GM18951 (cell line): ENCODE data around the gene PPP1R14B.

ENCODE experiments used
- POLR2A ChIP-seq: IDR thresholded peaks from 4 replicates; pipeline ENCODE4 v1.6.1; 2011; ENCODE audit warnings: mild to moderate bottlenecking; ENCODE audit not compliant: insufficient read length, insufficient read depth; ENCODE audit errors: extremely low read depth
- in situ Hi-C: fragments of 300-500 bp; cut with MboI; formaldehyde crosslinking; loops from one replicate; pipeline ENCODE4 v1.12.0; 2022; ENCODE audit warnings: low sequenced_read_pairs, mixed read lengths, inconsistent platforms; ENCODE audit not compliant: unreplicated experiment

PPP1R14B gene, protein sequence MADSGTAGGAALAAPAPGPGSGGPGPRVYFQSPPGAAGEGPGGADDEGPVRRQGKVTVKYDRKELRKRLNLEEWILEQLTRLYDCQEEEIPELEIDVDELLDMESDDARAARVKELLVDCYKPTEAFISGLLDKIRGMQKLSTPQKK

DNA sequence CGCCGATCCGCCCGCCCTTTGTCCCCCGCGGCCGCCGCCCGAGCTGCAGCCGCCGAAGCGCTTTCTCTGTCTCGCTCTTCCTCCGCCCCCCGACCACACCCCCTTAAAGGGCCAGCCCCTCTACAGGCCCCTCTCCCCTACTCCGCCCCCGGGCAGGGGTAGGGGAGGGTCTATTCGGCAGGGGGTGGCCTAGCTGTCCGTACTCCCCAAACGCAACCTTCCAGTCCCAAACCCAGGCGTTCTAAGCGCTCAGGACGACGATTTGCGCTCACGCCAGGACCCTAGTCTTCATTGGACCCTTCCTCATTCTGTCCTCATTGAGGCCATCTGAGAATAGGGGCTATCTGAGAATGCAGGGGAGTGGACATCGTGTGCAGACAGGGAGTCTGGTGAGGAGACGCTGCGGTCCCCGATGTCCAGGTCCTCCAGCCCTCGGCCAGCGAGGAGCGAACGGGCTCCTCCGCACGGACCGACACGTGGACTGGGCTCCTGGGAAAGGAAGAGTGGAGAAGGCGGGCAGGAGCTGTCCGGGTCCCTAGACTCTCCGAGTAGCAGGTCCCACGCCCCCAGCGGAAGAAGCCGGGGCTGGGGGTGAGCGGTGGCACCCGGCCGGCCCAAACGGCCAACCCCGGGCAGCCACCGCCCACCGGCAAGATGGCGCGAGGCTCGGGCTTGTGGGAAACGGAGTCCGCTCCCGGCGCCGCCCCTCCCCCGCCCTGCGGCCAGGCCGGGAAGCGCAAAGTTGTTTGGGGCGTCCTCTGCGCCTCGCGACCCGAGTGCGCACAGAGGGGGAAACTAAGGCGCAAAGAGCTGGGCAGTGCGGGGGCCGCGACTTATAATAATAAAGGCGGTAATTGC, at the start of gene PPP1R14B:
Gene PPP1R14B, minus strand, starts transcription at position 73 of the 858 bp plus-strand sequence. CDS start 270 bp downstream, outside the sequence.
- TF ChIP-seq POLR2A, result no peak
- in situ Hi-C loops, result no loop called here

DNA sequence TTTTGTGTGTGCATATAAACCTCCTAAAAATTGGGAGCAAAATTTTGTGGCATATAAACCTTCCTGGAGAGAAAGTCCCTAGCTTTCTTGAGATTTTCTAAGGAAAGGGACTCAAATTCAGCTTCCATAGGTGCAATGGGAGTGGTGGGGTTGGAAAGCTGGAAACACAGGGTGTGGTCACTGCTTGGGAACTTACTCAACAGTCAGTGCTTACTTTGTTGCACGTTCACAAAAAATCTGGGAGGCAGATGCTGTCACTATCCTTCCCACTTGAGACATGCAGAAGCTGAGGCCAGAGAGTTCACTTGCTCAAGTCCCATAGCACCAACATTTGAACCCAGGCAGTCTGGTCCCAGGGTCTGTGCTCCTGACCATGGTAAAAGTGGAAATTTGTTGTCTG, 49.5 kb upstream of the PPP1R14B start:
- no peak for TF ChIP-seq POLR2A
- in situ Hi-C loops, result loop anchor here (5.0 kb wide), 1 partner anchor 94 kb away; no protein-coding TSS in a partner anchor

DNA sequence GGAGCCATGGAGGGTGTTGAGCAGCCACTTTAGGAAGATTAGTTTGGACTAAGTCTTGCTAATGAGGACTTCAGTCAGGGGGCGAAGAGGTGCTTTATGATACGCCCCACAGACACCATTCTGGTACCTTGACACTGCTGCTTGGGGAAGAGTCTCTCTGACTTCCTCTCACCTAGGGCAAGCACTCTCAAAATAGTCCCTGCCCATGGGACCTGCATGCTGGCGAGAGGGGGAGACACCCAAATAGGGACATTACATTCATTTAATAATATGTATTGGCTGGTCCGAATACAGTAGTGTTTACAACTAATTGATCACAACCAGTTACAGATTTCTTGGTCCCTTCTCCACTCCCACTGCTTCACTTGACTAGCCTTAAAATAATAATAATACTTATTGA, 49.0 kb upstream of the PPP1R14B start:
- no peak for TF ChIP-seq POLR2A
- in situ Hi-C loops, result loop anchor here (5.0 kb wide), 1 partner anchor 93 kb away; no protein-coding TSS in a partner anchor

DNA sequence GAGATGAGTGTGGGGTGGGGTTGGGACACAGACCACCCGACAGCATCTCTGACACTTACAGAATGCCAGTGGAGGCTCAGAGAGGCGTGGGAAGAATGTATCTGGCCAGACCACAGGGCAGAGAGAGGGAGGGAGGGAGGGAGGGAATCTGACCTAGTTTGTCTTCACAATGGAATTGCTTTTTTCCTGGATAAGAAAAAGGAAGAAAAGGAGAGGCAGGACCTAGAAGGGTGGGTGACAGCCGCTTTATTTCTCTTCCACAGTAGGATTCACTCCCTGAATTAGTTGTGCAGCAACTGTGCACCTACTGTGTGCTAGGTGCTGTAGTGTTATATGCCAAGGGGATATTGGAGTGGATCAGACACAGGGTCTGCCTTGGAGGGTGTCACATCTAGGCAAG, 48.0 kb upstream of the PPP1R14B start:
- in situ Hi-C loops, result loop anchor here (5.0 kb wide), 1 partner anchor 92 kb away; no protein-coding TSS in a partner anchor
- no peak for TF ChIP-seq POLR2A

DNA sequence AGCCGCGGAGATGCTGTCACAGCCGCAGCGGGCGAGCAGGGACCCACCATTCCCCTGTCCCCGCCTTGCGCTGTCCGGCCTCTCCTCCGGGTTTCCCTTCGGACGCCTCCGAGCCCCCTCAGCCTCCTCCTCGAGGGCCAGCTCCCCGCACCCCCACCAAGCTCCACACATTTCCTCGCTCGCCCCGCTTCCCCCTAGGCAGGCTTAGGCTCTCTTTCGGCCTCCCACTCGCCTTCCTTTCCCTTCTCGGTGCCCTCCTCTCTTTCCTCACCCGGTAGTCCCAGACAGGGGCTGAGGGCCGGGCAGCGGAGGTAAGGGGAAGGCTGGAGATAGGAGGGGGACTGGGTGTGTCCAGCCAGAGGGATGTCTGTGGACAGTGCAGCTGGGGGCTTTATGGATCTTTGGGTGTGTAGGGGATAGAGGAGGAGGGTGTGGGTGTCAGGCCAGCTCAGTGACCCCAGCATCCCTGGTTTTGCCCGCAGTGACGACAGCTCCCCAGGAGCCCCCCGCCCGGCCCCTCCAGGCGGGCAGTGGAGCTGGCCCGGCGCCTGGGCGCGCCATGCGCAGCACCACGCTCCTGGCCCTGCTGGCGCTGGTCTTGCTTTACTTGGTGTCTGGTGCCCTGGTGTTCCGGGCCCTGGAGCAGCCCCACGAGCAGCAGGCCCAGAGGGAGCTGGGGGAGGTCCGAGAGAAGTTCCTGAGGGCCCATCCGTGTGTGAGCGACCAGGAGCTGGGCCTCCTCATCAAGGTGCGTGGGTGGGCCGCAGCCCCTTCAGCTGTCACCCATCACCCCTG, 45.9 kb upstream of the PPP1R14B start:
- in situ Hi-C loops, result no loop called here
- TF ChIP-seq POLR2A, result no peak

DNA sequence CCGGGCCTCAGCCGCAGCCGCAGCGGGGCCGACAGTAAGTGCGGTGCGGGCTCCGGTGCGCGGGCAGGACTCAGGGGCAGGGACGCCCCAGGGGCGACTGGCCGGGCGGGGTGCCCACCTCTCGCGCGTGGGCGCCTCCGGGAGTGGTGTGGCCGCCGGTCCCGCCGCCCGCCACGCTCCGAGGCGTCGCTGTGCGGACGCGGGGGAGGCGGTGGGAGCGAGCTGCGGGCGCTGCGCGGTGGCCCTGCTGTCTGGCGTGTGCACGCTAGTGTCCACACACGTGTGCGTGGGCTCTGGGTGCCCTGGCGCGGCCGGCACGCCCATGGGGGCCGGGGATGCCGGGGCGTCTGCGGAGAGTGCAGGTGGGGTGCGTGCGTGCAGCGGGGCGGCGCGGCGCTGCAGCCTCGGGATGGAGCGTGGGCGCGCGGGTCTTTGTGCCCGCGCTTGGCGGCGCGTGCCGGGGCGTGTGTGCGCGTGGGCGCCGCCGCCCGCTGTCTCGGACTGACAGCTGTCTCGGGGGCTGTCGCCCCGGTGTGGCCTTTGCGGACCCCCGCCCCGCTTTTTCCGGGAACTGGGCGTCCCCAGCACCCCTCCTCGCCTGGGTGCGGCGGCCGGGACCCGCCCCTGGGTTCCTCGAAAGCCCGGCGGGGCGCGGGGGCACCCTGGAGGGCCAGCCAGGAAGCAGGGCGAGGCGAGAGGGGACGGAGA, 45.2 kb upstream of the PPP1R14B start:
- no peak for TF ChIP-seq POLR2A
- in situ Hi-C loops, result no loop called here

DNA sequence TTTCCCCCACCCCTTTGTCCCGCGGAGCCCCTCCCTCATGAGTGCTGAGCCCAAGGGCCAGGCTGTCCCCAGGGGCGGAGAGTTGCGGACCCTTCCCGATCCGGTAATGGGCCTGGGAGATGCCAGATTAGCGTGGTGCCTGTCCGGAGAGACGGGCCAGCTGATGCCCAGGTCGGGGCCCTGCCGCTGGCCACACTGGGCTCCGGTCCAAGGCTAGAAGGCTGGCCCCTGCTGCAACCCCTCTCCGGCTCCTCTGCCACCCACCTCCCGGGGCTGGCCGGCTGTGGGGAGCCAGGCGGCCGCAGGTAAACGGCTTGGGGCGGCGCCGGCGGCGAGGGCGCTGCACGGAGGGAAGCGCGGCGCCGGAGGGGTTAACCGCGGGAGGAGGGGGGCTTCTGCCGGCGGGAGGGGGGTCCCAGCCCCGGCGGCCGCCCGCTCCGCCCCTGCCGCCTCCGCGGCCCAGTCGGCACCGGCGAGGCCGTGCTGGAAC, 44.6 kb upstream of the PPP1R14B start, which contains the start of gene KCNK4:
Gene KCNK4, plus strand, starts transcription at position 41 of the 490 bp plus-strand sequence. CDS start 1,717 bp downstream, outside the sequence.
- no peak for TF ChIP-seq POLR2A
- in situ Hi-C loops, result no loop called here

DNA sequence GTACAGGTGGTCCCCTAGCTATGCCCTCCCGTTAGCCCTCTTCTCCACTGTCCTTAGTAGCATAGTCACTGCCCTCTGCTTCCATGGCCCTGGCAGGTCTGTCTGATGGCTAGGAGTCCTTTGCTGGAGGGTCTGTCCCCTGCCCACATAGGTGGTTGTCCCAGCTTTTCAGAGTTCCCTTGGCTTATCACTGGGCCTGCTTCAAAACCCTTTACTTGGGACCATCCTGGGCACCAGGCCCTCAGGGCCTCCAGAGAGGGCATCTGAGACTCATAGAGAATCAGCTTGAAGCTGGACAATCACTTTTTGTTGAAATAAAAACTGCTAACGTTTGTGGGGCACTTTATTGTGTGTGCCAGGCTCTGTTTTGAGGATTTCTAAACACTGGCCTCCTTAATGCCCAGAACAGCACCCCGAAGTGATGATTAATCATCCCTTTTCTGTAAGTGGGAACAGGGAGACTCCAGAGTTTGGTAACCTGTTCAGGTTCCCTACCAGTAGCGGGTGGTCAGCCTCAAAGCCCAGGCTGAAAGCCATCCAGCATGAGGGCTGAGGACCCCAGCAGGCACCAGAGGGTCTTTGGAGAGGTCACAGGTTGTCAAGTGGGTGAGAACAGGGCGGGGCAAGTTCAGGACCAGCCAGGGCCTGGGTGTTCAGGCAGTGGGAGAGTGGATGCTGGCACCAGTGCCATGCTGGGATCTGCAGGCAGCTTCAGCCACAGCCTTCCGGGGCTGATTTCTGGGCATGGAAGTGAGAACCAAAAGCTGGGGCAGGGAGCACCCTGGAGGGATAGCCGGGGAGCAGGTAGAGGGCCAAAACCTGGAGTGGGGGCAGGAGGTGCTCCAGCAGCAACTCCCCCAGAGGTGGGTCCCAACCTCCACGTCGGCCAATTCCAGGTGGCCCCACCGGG, 43.9 kb upstream of the PPP1R14B start:
- in situ Hi-C loops, result no loop called here

DNA sequence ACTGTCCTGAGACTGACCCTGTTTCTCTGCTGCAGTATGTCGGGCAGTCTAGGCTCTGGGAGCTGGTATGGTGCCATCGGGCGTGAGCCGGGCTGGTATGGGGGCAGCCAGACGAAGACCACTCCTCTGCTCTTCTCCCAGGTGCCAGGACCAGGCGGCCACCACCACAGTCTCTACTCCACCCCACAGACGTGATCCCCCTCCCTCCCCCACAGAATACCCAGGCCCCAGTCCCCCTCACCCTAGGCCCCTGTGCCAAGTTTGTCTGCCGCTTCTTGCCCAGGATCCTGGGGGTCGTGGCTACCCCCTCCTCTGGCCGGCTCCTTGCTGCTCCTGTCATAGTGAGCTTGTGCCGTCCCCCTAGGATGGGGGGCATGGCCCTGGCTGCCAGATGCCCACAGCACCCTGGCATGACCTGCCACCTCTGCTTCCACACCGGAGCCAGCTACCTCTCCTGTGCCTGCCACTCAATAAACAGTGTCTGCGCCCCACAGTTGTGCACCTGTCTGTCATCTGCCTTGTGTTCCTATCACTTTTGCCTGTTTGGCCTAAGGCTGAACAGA, 42.3 kb upstream of the PPP1R14B start:
- no peak for TF ChIP-seq POLR2A
- in situ Hi-C loops, result no loop called here

More for the DNA sequence above, 43.9 kb upstream of the PPP1R14B start:
- no peak for TF ChIP-seq POLR2A

DNA sequence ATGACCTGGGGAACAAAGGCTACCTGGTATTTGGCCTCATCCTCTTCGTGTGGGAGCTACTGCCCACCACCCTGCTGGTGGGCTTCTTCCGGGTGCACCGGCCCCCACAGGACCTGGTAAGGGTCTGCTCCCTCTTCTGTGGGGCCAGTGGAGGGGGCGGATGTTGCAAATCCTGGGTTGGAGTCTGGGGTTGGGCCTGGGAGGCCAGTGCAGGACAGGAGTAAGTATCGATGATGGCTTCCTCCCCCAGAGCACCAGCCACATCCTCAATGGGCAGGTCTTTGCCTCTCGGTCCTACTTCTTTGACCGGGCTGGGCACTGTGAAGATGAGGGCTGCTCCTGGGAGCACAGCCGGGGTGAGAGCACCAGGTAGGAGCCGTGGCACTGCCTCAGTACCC, 41.6 kb upstream of the PPP1R14B start:
- in situ Hi-C loops, result no loop called here
- TF ChIP-seq POLR2A, result no peak

DNA sequence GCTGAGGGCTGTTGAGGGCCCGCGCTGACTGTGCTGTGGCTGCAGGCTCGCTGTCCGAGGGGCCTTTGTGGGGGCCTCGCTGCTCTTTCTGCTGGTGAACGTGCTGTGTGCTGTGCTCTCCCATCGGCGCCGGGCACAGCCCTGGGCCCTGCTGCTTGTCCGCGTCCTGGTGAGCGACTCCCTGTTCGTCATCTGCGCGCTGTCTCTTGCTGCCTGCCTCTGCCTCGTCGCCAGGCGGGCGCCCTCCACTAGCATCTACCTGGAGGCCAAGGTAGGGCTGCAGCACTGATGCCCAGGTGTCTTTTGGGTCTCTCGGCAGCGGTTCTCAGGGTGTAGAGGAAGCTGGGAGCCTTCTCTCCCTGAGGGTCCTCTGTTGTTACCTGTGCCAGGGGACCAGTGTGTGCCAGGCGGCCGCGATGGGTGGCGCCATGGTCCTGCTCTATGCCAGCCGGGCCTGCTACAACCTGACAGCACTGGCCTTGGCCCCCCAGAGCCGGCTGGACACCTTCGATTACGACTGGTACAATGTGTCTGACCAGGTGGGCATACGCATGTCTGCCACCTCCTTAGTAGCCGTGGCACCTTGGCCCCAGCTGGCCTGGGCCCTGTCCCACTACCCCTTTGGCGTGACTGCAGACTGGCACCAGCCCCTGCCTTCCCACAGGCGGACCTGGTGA, 41.1 kb upstream of the PPP1R14B start:
- in situ Hi-C loops, result no loop called here
- no peak for TF ChIP-seq POLR2A

DNA sequence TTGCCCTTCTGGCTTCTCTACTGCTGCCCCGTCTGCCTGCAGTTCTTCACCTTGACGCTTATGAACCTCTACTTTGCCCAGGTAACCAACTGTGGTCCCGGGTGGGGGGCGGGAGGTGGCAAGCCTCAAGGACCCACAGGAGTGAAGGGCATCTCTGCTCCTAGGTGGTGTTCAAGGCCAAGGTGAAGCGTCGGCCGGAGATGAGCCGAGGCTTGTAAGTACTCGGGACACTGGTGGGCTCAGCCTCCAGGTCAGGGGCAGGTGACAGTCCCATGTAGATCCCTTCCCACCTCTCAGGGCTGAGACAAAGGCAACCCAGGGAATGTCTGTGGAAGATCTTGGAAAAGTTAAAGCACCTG, 40.0 kb upstream of the PPP1R14B start:
- TF ChIP-seq POLR2A, result no peak
- in situ Hi-C loops, result no loop called here
